ENCODE data around the gene PRKAR2A.
"Not testable (repeated sequence)": the region's sequence is repeated elsewhere in the genome, so short reads cannot be mapped to it uniquely, and the experiment has no call there.

The PRKAR2A gene

GRCh38 chr3:48735075-48735767 is 112.5 kb downstream of the PRKAR2A start:
- Histone ChIP-seq H3K27ac (ENCODE audit: low read depth in 2 of 2, low read length in 2 of 2) (peak overlapping the region; percentile 55 to 63), H3K4me3 (ENCODE audit: low read length in 2 of 2) (peak overlapping the region in 1 of 2 donors; percentile 26), H3K9ac (ENCODE audit: low read depth in 1 of 2, low read length in 2 of 2) (peak overlapping the region in 1 of 2 donors; percentile 7), H3K4me1 (ENCODE audit: control insufficient read depth in 2 of 2, insufficient read depth in 2 of 2, low read length in 2 of 2) (peaks cover 30 to 35% of the 10 kb centered on the region in 2 donors)
- not testable (repeated sequence) for H3K9me3 ChIP-seq (ENCODE audit: control insufficient read depth in 2 of 2, low read length in 2 of 2); H3K36me3 ChIP-seq (ENCODE audit: control insufficient read depth in 2 of 2, insufficient read depth in 2 of 2, low read length in 2 of 2); H3K27me3 ChIP-seq (ENCODE audit: control insufficient read depth in 2 of 2, insufficient read depth in 2 of 2, low read length in 2 of 2)

GRCh38 chr3:48734541-48734940 is 113.1 kb downstream of the PRKAR2A start:
- not testable (repeated sequence) for H3K27me3 ChIP-seq (ENCODE audit: control insufficient read depth in 2 of 2, insufficient read depth in 2 of 2, low read length in 2 of 2); H3K4me3 ChIP-seq (ENCODE audit: low read length in 2 of 2); H3K27ac ChIP-seq (ENCODE audit: low read depth in 2 of 2, low read length in 2 of 2); H3K36me3 ChIP-seq (ENCODE audit: control insufficient read depth in 2 of 2, insufficient read depth in 2 of 2, low read length in 2 of 2); H3K9me3 ChIP-seq (ENCODE audit: control insufficient read depth in 2 of 2, low read length in 2 of 2); H3K9ac ChIP-seq (ENCODE audit: low read depth in 1 of 2, low read length in 2 of 2)
- H3K4me1 ChIP-seq (ENCODE audit: control insufficient read depth in 2 of 2, insufficient read depth in 2 of 2, low read length in 2 of 2) = peaks cover 24 to 28% of the 10 kb centered on the region in 2 donors

GRCh38 chr3:48733752-48734518 is 113.7 kb downstream of the PRKAR2A start:
- not testable (repeated sequence) for H3K4me3 ChIP-seq (ENCODE audit: low read length in 2 of 2); H3K9me3 ChIP-seq (ENCODE audit: control insufficient read depth in 2 of 2, low read length in 2 of 2); H3K36me3 ChIP-seq (ENCODE audit: control insufficient read depth in 2 of 2, insufficient read depth in 2 of 2, low read length in 2 of 2); H3K9ac ChIP-seq (ENCODE audit: low read depth in 1 of 2, low read length in 2 of 2); H3K27me3 ChIP-seq (ENCODE audit: control insufficient read depth in 2 of 2, insufficient read depth in 2 of 2, low read length in 2 of 2); H3K27ac ChIP-seq (ENCODE audit: low read depth in 2 of 2, low read length in 2 of 2)
- peaks cover 18 to 22% of the 10 kb centered on the region in 2 donors for H3K4me1 ChIP-seq (ENCODE audit: control insufficient read depth in 2 of 2, insufficient read depth in 2 of 2, low read length in 2 of 2)

GRCh38 chr3:48727511-48727910 is 120.2 kb downstream of the PRKAR2A start:
- Histone ChIP-seq H3K4me3 (ENCODE audit: low read length in 2 of 2) (no peak overlapping the region), H3K4me1 (ENCODE audit: control insufficient read depth in 2 of 2, insufficient read depth in 2 of 2, low read length in 2 of 2) (peaks cover 17 to 30% of the 10 kb centered on the region in 2 donors), H3K9ac (ENCODE audit: low read depth in 1 of 2, low read length in 2 of 2) (no peak overlapping the region), H3K9me3 (ENCODE audit: control insufficient read depth in 2 of 2, low read length in 2 of 2) (no peaks in the 10 kb centered on the region), H3K27me3 (ENCODE audit: control insufficient read depth in 2 of 2, insufficient read depth in 2 of 2, low read length in 2 of 2) (no peaks in the 10 kb centered on the region), H3K36me3 (ENCODE audit: control insufficient read depth in 2 of 2, insufficient read depth in 2 of 2, low read length in 2 of 2) (no peaks in the 10 kb centered on the region), H3K27ac (ENCODE audit: low read depth in 2 of 2, low read length in 2 of 2) (peak overlapping the region; percentile 64 to 69)

GRCh38 chr3:48725185-48725855 is 122.4 kb downstream of the PRKAR2A start:
- H3K9ac ChIP-seq (ENCODE audit: low read depth in 1 of 2, low read length in 2 of 2); H3K27ac ChIP-seq (ENCODE audit: low read depth in 2 of 2, low read length in 2 of 2); H3K27me3 ChIP-seq (ENCODE audit: control insufficient read depth in 2 of 2, insufficient read depth in 2 of 2, low read length in 2 of 2); H3K9me3 ChIP-seq (ENCODE audit: control insufficient read depth in 2 of 2, low read length in 2 of 2); H3K4me3 ChIP-seq (ENCODE audit: low read length in 2 of 2); H3K36me3 ChIP-seq (ENCODE audit: control insufficient read depth in 2 of 2, insufficient read depth in 2 of 2, low read length in 2 of 2): not testable (repeated sequence)
- peaks cover 27 to 44% of the 10 kb centered on the region in 2 donors for H3K4me1 ChIP-seq (ENCODE audit: control insufficient read depth in 2 of 2, insufficient read depth in 2 of 2, low read length in 2 of 2)

- no peaks in the 10 kb centered on the region for H3K9me3 ChIP-seq (ENCODE audit: control insufficient read depth in 2 of 2, low read length in 2 of 2)
- peak overlapping the region in 1 of 2 donors; percentile 53 for H3K9ac ChIP-seq (ENCODE audit: low read depth in 1 of 2, low read length in 2 of 2)
- no peaks in the 10 kb centered on the region for H3K36me3 ChIP-seq (ENCODE audit: control insufficient read depth in 2 of 2, insufficient read depth in 2 of 2, low read length in 2 of 2)
- H3K4me1 ChIP-seq (ENCODE audit: control insufficient read depth in 2 of 2, insufficient read depth in 2 of 2, low read length in 2 of 2) = peaks cover 30 to 53% of the 10 kb centered on the region in 2 donors
- H3K27me3 ChIP-seq (ENCODE audit: control insufficient read depth in 2 of 2, insufficient read depth in 2 of 2, low read length in 2 of 2) = no peaks in the 10 kb centered on the region
- peak overlapping the region in 1 of 2 donors; percentile 14 for H3K4me3 ChIP-seq (ENCODE audit: low read length in 2 of 2)
- H3K27ac ChIP-seq (ENCODE audit: low read depth in 2 of 2, low read length in 2 of 2) = peak overlapping the region; percentile 74 to 92
Measured at GRCh38 chr3:48723725-48724124, 123.9 kb downstream of the PRKAR2A start.

GRCh38 chr3:48723293-48723692 is 124.4 kb downstream of the PRKAR2A start:
- H3K36me3 ChIP-seq (ENCODE audit: control insufficient read depth in 2 of 2, insufficient read depth in 2 of 2, low read length in 2 of 2); H3K9me3 ChIP-seq (ENCODE audit: control insufficient read depth in 2 of 2, low read length in 2 of 2); H3K27me3 ChIP-seq (ENCODE audit: control insufficient read depth in 2 of 2, insufficient read depth in 2 of 2, low read length in 2 of 2): not testable (repeated sequence)
- Histone ChIP-seq H3K4me1 (ENCODE audit: control insufficient read depth in 2 of 2, insufficient read depth in 2 of 2, low read length in 2 of 2) (peaks cover 30 to 50% of the 10 kb centered on the region in 2 donors), H3K9ac (ENCODE audit: low read depth in 1 of 2, low read length in 2 of 2) (peak overlapping the region in 1 of 2 donors; percentile 53), H3K4me3 (ENCODE audit: low read length in 2 of 2) (peak overlapping the region; percentile 27 to 32), H3K27ac (ENCODE audit: low read depth in 2 of 2, low read length in 2 of 2) (peak overlapping the region; percentile 81 to 92)

- Histone ChIP-seq H3K27ac (ENCODE audit: low read depth in 2 of 2, low read length in 2 of 2) (peak within 1 kb of the TSS; percentile 87 to 94), H3K9ac (ENCODE audit: low read depth in 1 of 2, low read length in 2 of 2) (peak within 1 kb of the TSS; percentile 98 to 100)
Measured at GRCh38 chr3:48716982-48717746, 130.5 kb downstream of the PRKAR2A start, which contains the start of gene IP6K2. Gene IP6K2 (minus strand): TSS chr3:48717221. CDS start chr3:48695291, 21,930 bp downstream.

GRCh38 chr3:48716508-48716981 is 131.1 kb downstream of the PRKAR2A start:
- no peaks in the 10 kb centered on the region for H3K9me3 ChIP-seq (ENCODE audit: control insufficient read depth in 2 of 2, low read length in 2 of 2)
- H3K4me1 ChIP-seq (ENCODE audit: control insufficient read depth in 2 of 2, insufficient read depth in 2 of 2, low read length in 2 of 2) = peaks cover 35 to 45% of the 10 kb centered on the region in 2 donors
- peaks cover 12 to 13% of the 10 kb centered on the region in 2 donors for H3K36me3 ChIP-seq (ENCODE audit: control insufficient read depth in 2 of 2, insufficient read depth in 2 of 2, low read length in 2 of 2)
- H3K9ac ChIP-seq (ENCODE audit: low read depth in 1 of 2, low read length in 2 of 2) = peak overlapping the region; percentile 98 to 100
- no peaks in the 10 kb centered on the region for H3K27me3 ChIP-seq (ENCODE audit: control insufficient read depth in 2 of 2, insufficient read depth in 2 of 2, low read length in 2 of 2)
- peak overlapping the region; percentile 92 to 99 for H3K4me3 ChIP-seq (ENCODE audit: low read length in 2 of 2)
- peak overlapping the region; percentile 87 to 94 for H3K27ac ChIP-seq (ENCODE audit: low read depth in 2 of 2, low read length in 2 of 2)

More at GRCh38 chr3:48716982-48717746, 130.5 kb downstream of the PRKAR2A start, which contains the start of gene IP6K2:
- H3K36me3 ChIP-seq (ENCODE audit: control insufficient read depth in 2 of 2, insufficient read depth in 2 of 2, low read length in 2 of 2) = peaks cover 8 to 9% of the 10 kb centered on the region in 2 donors
- peaks cover 37 to 45% of the 10 kb centered on the region in 2 donors for H3K4me1 ChIP-seq (ENCODE audit: control insufficient read depth in 2 of 2, insufficient read depth in 2 of 2, low read length in 2 of 2)
- H3K9me3 ChIP-seq (ENCODE audit: control insufficient read depth in 2 of 2, low read length in 2 of 2) = no peaks in the 10 kb centered on the region
- H3K4me3 ChIP-seq (ENCODE audit: low read length in 2 of 2) = peak within 1 kb of the TSS; percentile 92 to 99
- no peaks in the 10 kb centered on the region for H3K27me3 ChIP-seq (ENCODE audit: control insufficient read depth in 2 of 2, insufficient read depth in 2 of 2, low read length in 2 of 2)
